CD4-positive, alpha-beta T cell treated with Interleukin-4 for 4 hours (primary cell): ENCODE data around the gene DBT.

Source experiments
- DNase-seq: peaks from one replicate; pipeline ENCODE4 v3.0.0-alpha.2; 2020

The DBT gene

GRCh38 chr1:100184536-100184935, 65.1 kb downstream of the DBT start:
- DNase-seq = no peak

GRCh38 chr1:100183370-100183769, 66.3 kb downstream of the DBT start:
- DNase-seq = no peak

GRCh38 chr1:100178091-100178490, 71.5 kb downstream of the DBT start, which contains the start of gene LRRC39:
Gene LRRC39 (minus strand): TSS chr1:100178256. CDS start chr1:100168516, 9,740 bp downstream.
- DNase-seq = no peak

- DNase-seq = no peak
Observed at GRCh38 chr1:100177295-100178041, 72.2 kb downstream of the DBT start.

DNA sequence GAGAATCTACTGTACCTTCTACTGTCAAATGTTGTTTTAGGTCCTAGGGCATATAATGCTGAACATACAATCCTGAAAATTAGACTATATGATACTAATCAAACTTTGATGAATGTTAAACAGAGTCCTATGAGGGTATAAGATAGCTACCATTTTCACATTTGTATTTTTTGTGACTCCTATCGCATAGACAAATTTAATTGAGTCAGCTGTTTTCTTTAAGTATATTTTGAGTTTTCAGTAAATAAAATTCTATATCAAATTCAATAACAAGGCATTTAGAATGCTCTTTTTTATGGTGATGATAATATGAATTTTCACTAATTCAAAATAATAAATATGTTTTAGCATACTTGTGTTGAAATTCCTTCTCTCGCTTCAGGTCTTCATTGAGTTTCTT, 81.6 kb downstream of the DBT start:
- DNase-seq = no peak

DNA sequence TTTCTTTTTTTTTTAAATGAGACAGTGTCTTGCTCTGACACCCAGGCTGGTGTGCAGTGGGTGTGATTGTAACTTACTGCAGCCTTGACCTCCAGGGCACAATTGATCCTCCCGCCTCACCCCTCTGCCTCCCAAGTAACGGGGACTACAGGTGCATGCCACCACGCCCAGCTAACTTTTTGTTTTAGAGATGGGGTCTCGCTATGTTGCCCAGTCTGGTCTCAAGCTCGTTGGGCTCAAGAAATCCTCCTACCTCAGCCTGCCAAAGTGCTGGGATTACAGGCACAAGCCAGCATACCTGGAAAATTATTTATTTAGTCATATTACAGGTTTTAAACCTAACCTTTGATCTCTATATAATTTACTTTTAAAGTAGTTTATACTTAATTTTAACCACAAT, 84.9 kb downstream of the DBT start:
- no peak for DNase-seq

GRCh38 chr1:100164216-100164615, 85.4 kb downstream of the DBT start:
- DNase-seq = no peak

DNA sequence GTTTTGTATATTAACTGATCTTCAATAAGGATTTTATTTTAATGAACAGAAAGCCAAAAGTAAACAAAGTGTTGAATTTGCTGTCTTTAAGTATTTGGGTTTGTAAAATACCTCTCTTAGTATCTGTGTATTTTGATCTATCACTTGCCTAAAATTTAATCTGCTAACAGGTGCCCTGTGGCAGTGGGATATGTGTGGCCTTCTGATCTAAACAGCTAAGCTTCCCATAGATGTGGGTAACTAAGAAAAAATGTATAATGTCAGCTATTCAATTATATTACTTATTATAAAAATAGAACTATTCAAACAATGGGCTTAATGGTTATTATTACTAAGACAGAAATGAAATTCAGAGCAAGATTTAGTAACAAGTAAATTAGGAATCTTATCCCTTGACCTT, 86.8 kb downstream of the DBT start:
- no peak for DNase-seq

- DNase-seq = no peak
Observed at GRCh38 chr1:100152271-100152670, 97.4 kb downstream of the DBT start.

DNA sequence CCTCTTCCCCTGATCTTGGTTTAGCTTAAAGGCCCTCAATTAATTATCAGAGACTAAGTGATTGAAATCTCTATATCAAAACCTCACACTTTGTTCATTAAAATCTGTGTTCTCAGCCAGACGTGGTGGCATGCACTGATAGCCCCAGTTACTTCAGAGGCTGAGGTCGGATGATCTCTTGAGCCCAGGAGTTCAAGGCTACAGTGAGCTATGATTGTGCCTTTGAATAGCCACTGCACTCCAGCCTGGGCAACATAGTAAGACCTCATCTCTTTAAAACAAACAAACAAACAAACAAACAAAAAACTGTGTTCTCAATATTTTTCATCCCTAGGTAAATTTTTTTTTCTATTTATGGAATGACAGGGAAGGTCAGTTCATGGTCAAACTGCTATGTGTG, 98.0 kb downstream of the DBT start:
- DNase-seq = no peak

DNA sequence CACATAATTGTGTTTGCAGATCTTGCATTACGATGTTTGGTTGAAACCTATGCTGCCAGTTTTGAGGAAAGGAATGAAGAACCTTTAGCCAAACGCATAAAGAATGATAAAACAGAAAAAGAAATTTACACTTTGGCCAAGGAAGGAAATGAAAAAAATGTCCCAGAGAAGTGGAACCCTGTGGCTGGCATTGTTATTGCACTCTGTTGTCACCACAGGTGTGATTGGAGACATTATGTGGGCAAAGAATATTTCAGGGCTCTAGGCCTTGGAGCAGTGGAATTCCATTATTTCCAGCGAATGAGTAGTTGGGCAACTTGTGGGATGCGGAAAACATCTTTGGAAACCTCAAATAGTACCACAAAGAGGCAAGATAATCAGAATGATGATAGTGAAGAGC, 101.8 kb downstream of the DBT start:
- no peak for DNase-seq

DNA sequence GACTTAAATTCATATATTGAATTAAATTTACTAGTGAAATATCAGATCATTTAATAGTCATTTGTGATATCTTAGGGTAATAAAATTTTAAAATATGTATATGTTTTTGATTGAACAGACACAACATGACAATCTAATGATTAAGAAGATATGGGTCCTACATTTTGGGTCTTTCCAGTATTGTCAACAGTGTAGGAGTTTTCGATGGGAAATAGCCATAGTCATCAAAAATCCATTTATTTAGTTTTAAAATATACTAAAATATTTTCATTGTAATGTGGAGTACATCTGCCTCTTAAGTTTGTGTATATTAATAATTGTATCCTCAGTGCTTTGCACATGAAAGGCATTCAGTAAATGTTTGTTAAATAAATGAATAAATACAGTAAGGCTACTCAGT, 102.7 kb downstream of the DBT start:
- DNase-seq = no peak

- no peak for DNase-seq
Observed at GRCh38 chr1:100145116-100145515, 104.5 kb downstream of the DBT start.

DNA sequence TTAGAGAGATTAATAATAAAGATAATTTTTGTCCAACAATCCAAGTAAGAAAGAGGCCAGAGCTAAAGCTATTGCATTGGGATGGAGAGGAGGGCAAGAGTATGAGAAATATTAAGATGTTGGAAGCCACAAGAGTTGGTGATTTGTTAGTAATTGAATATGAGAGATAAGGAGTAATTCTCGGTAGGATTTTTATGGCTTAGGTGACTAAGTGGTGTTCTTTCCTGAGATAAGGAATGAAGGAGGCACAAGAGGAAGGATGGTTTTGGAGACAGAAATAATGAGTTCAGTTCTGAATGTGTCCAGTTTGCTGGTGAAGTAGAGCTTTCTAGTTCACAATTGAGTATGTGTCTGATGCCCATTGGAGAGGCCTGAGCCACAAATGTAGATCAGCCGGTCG, 107.3 kb downstream of the DBT start:
- DNase-seq = no peak

DNA sequence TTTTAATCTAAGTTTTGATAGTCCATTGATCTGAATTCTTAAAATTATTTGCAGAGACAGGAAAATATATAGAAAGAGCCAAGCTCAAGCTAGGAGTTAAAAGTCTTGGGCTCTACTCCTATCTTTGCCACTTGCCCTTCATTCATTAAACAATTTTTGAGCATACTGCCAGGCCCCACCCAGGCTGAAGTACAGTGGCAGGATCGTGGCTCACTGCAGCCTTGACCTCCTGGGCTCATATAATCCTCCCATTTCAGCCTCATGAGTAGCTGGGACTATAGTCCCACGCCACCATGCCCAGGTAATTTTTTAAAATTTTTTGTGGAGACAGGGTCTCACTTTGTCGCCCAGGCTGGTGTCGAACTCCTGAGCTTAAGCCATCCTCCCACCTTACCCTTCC, 108.4 kb downstream of the DBT start:
- DNase-seq = no peak

DNA sequence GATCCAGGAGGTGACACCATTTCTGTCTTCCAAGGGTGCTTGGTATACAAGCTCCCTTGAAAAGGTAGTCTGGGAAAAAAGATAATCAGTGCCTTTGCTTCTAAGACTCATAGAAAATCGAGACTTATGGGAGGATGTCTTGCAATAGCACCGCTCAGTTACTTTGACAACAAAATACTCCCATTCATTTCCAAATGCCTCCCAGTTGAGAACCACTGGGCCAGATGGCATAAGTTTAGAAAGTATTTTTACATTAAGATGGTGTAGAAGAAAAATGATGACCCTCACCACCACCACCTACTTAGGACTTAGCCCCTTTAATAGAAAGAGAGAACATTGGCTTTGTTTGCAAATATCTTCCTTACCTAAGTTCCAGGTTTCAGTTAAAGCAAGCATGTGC, 112.0 kb downstream of the DBT start:
- no peak for DNase-seq
